H9 (cell line): ENCODE measurements around the gene CELF4. TPM values are rescaled to one million over a fixed set of nuclear protein-coding genes. Genes with fewer than 3 reads are reported as not detected.

Source experiments
- DNase-seq: peaks from one replicate; pipeline ENCODE4 v3.0.0-alpha.2; 2017
- H2AFZ ChIP-seq: one replicate; pipeline ENCODE4 v1.6.1; 2013; ENCODE audit warnings: mild to moderate bottlenecking, low read length, control low read depth, moderate library complexity
- H2AK5ac ChIP-seq: 2 replicates; pipeline ENCODE4 v1.6.1; 2013; ENCODE audit warnings: low read length, control low read depth, mixed read lengths; ENCODE audit not compliant: insufficient read length
- H2BK120ac ChIP-seq: one replicate; pipeline ENCODE4 v1.6.1; 2013; ENCODE audit warnings: low read depth, mild to moderate bottlenecking, low read length, control low read depth, inconsistent platforms; ENCODE audit not compliant: poor library complexity, severe bottlenecking
- H2BK12ac ChIP-seq: 2 replicates; pipeline ENCODE4 v1.6.1; 2013; ENCODE audit warnings: low read length, control low read depth, mixed read lengths, low read depth; ENCODE audit not compliant: insufficient read length
- H2BK15ac ChIP-seq: 2 replicates; pipeline ENCODE4 v1.6.1; 2013; ENCODE audit warnings: low read depth, low read length, control low read depth
- H2BK20ac ChIP-seq: one replicate; pipeline ENCODE4 v1.6.1; 2013; ENCODE audit warnings: low read depth, mild to moderate bottlenecking, low read length, control low read depth, inconsistent platforms; ENCODE audit not compliant: poor library complexity, severe bottlenecking
- H2BK5ac ChIP-seq: 2 replicates; pipeline ENCODE4 v1.6.1; 2013; ENCODE audit warnings: low read length, control low read depth, mixed read lengths; ENCODE audit not compliant: insufficient read length
- H3K14ac ChIP-seq: 2 replicates; pipeline ENCODE4 v1.6.1; 2013; ENCODE audit warnings: low read length, control low read depth; ENCODE audit not compliant: insufficient read depth
- H3K18ac ChIP-seq: 2 replicates; pipeline ENCODE4 v1.6.1; 2013; ENCODE audit warnings: low read depth, mild to moderate bottlenecking, mixed read lengths, low read length, control low read depth; ENCODE audit not compliant: insufficient read length
- H3K23ac ChIP-seq: 2 replicates; pipeline ENCODE4 v1.6.1; 2013; ENCODE audit warnings: low read length, control low read depth, mixed read lengths, low read depth; ENCODE audit not compliant: insufficient read length
- H3K23me2 ChIP-seq: 2 replicates; pipeline ENCODE4 v1.6.1; 2013; ENCODE audit warnings: low read depth, mild to moderate bottlenecking, mixed read lengths, low read length, control low read depth; ENCODE audit not compliant: insufficient read length, poor library complexity, severe bottlenecking
- H3K27ac ChIP-seq: 2 replicates; pipeline ENCODE4 v1.5.1; 2013; ENCODE audit warnings: low read length, control low read depth, mixed read lengths, low read depth; ENCODE audit not compliant: insufficient read length
- H3K27me3 ChIP-seq: 2 replicates; pipeline ENCODE4 v1.6.1; 2013; ENCODE audit warnings: low read length, control low read depth, inconsistent platforms; ENCODE audit not compliant: insufficient read depth
- H3K4ac ChIP-seq: 2 replicates; pipeline ENCODE4 v1.6.1; 2013; ENCODE audit warnings: low read depth, mild to moderate bottlenecking, control low read depth, inconsistent platforms, low read length, moderate library complexity
- H3K4me1 ChIP-seq: 2 replicates; pipeline ENCODE4 v1.6.1; 2013; ENCODE audit warnings: low read length, control low read depth, inconsistent platforms; ENCODE audit not compliant: insufficient read depth
- H3K4me2 ChIP-seq: 2 replicates; pipeline ENCODE4 v1.6.1; 2013; ENCODE audit warnings: low read length, control low read depth, mixed read lengths; ENCODE audit not compliant: insufficient read length, insufficient read depth
- H3K56ac ChIP-seq: 2 replicates; pipeline ENCODE4 v1.6.1; 2013; ENCODE audit warnings: low read depth, mild to moderate bottlenecking, mixed read lengths, low read length, control low read depth; ENCODE audit not compliant: insufficient read length
- H3K79me1 ChIP-seq: 2 replicates; pipeline ENCODE4 v1.6.1; 2013; ENCODE audit warnings: low read depth, mild to moderate bottlenecking, moderate library complexity, low read length, control low read depth, inconsistent platforms; ENCODE audit not compliant: insufficient read depth, poor library complexity, severe bottlenecking
- H3K79me2 ChIP-seq: 2 replicates; pipeline ENCODE4 v1.6.1; 2013; ENCODE audit warnings: low read length, control low read depth, inconsistent platforms; ENCODE audit not compliant: insufficient read depth
- H3K9ac ChIP-seq: 2 replicates; pipeline ENCODE4 v1.6.1; 2013; ENCODE audit warnings: low read length, control low read depth, mixed read lengths; ENCODE audit not compliant: insufficient read length; ENCODE audit errors: extremely low read depth
- H3K9me3 ChIP-seq: one replicate; pipeline ENCODE4 v1.6.1; 2013; ENCODE audit warnings: low read depth, low read length, inconsistent platforms; ENCODE audit not compliant: control insufficient read depth
- H3T11ph ChIP-seq: one replicate; pipeline ENCODE4 v1.6.1; 2013; ENCODE audit warnings: mild to moderate bottlenecking, low read length, control low read depth, inconsistent platforms
- H4K20me1 ChIP-seq: one replicate; pipeline ENCODE4 v1.6.1; 2013; ENCODE audit not compliant: control insufficient read depth, insufficient read length, insufficient read depth
- H4K5ac ChIP-seq: 2 replicates; pipeline ENCODE4 v1.6.1; 2013; ENCODE audit warnings: low read depth, mild to moderate bottlenecking, mixed read lengths, low read length, control low read depth; ENCODE audit not compliant: insufficient read length
- H4K8ac ChIP-seq: replicated peaks from 2 replicates; pipeline ENCODE4 v1.6.1; 2013; ENCODE audit warnings: low read length, control low read depth, mixed read lengths, low read depth; ENCODE audit not compliant: insufficient read length
- H4K91ac ChIP-seq: 2 replicates; pipeline ENCODE4 v1.6.1; 2013; ENCODE audit warnings: low read depth, mild to moderate bottlenecking, moderate library complexity, mixed read lengths, low read length, control low read depth; ENCODE audit not compliant: insufficient read length
- H3K27ac Mint-ChIP-seq, 3 experiments: 2 replicates in 2 of 3; 3 replicates in 1 of 3; pipeline ENCODE4 v1.8.0; 2020 to 2021; ENCODE audit warnings: mixed read lengths in 3 of 3, mild to moderate bottlenecking in 1 of 3, moderate library complexity in 1 of 3
- H3K27me3 Mint-ChIP-seq: 2 replicates; pipeline ENCODE4 v1.8.0; 2021; ENCODE audit warnings: low read depth, mild to moderate bottlenecking, moderate library complexity, mixed read lengths
- H3K36me3 Mint-ChIP-seq, 3 experiments: 2 replicates in 2 of 3; 3 replicates in 1 of 3; pipeline ENCODE4 v1.8.0; 2020 to 2021; ENCODE audit warnings: low read depth in 3 of 3, mixed read lengths in 3 of 3; ENCODE audit not compliant: insufficient read depth in 1 of 3
- H3K4me1 Mint-ChIP-seq, 2 experiments: 2 replicates each; pipeline ENCODE4 v1.8.0; 2020; ENCODE audit warnings: mixed read lengths in 2 of 2
- H3K4me3 Mint-ChIP-seq, 2 experiments: 2 replicates in 1 of 2; 3 replicates in 1 of 2; pipeline ENCODE4 v1.8.0; 2020 to 2021; ENCODE audit warnings: mild to moderate bottlenecking in 2 of 2, mixed read lengths in 2 of 2, moderate library complexity in 1 of 2
- H3K9me3 Mint-ChIP-seq, 2 experiments: 2 replicates in 1 of 2; 3 replicates in 1 of 2; pipeline ENCODE4 v1.8.0; 2020; ENCODE audit warnings: mild to moderate bottlenecking in 2 of 2, mixed read lengths in 2 of 2, moderate library complexity in 1 of 2
- CTCF ChIP-seq: fragments of 200-600 bp; sonication (generic); conservative IDR thresholded peaks from 3 replicates; pipeline ENCODE4 v1.8.0; 2021; ENCODE audit warnings: antibody characterized with exemption, mild to moderate bottlenecking
- WGBS: extraction: QIAGEN DNeasy Blood & Tissue Kit; methylation state at CpG from one replicate; pipeline ENCODE4 v1.1.7; 2013; ENCODE audit warnings: missing lambda C conversion rate, low lambda C conversion rate, mixed read lengths; ENCODE audit not compliant: insufficient read length; ENCODE audit errors: extremely low coverage; 5-methylcytosine and 5-hydroxymethylcytosine counted together
- total RNA-seq: library from RNA; stranded (reverse); gene quantifications from 2 replicates; pipeline ENCODE4 v1.2.1, GENCODE V29; 2021

Gene CELF4
- total RNA-seq, 1 experiment from 2014 or later: 1.1 TPM

DNA sequence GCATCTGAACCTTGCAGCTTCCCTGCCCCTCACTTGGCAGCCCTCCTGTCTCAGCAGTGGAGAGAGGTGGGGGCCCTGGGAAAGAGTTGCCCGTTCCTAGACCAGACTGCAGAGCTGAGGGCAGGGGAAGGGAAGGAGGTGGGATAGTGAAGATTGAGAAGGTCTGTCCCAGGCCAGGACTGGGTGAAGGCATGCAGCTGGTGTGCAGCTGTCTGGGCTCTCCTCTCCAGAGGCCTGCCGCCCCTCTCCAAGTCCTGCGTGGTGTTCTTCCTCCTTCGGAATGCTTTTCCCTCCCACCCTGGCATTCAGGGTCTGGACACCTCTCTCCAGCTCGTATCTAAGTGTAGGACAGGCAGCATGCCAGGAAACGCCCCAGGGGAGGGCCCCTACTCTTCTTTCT, 323.5 kb downstream of the CELF4 start:
- no peaks in the 10 kb centered on the region for H3K79me1 ChIP-seq
- H2BK20ac ChIP-seq: no peak overlapping the region
- no peaks in the 10 kb centered on the region for H3K9me3 ChIP-seq
- H3K27me3 ChIP-seq: no peaks in the 10 kb centered on the region
- no peak overlapping the region for H3K4me2 ChIP-seq
- H4K5ac ChIP-seq: no peak overlapping the region
- Mint-ChIP-seq H3K36me3 (no peaks in the 10 kb centered on the region), H3K27me3 (peaks cover 44% of the 10 kb centered on the region), H3K4me1 (peaks cover 9 to 15% of the 10 kb centered on the region in 2 experiments), H3K9me3 (no peaks in the 10 kb centered on the region), H3K27ac (no peak overlapping the region), H3K4me3 (no peak overlapping the region)
- H3K79me2 ChIP-seq: no peaks in the 10 kb centered on the region
- no peak for TF ChIP-seq CTCF
- no peak overlapping the region for H2BK120ac ChIP-seq
- H3K23me2 ChIP-seq: no peaks in the 10 kb centered on the region
- no peak overlapping the region for H3K56ac ChIP-seq
- peaks cover 3% of the 10 kb centered on the region for H3K4me1 ChIP-seq
- H2BK5ac ChIP-seq: no peak overlapping the region
- H2AFZ ChIP-seq: no peak overlapping the region
- H3K23ac ChIP-seq: no peak overlapping the region
- H4K8ac ChIP-seq: no peak overlapping the region
- no peak overlapping the region for H3K27ac ChIP-seq
- no peaks in the 10 kb centered on the region for H4K20me1 ChIP-seq
- WGBS: no CpG with 5 or more reads among the region's 6 CpGs
- no peak overlapping the region for H3K18ac ChIP-seq
- no peak overlapping the region for H4K91ac ChIP-seq
- no peak overlapping the region for H3K14ac ChIP-seq
- H2BK12ac ChIP-seq: no peak overlapping the region
- H2AK5ac ChIP-seq: no peak overlapping the region
- no peak for DNase-seq
- no peak overlapping the region for H3K9ac ChIP-seq
- H3T11ph ChIP-seq: no peak overlapping the region
- H3K4ac ChIP-seq: no peak overlapping the region
- H2BK15ac ChIP-seq: no peak overlapping the region
